B cell (primary cell): ENCODE results near the gene SUGCT. TPM values are rescaled to one million over a fixed set of nuclear protein-coding genes. Genes with fewer than 3 reads are reported as not detected.

Experiments used
- ATAC-seq: fragments of 200-7000 bp; cut with Tn5 transposase; one replicate; pipeline ENCODE4 v1.10.0; 2021; ENCODE audit warnings: low read depth, mild to moderate bottlenecking, moderate number of reproducible peaks, moderate library complexity
- CTCF ChIA-PET: fragments of 350-600 bp; sonication (Branson Sonifier 250); formaldehyde crosslinking; loops from one replicate; lab custom pipeline; 2021; ENCODE audit warnings: antibody characterized with exemption, inconsistent platforms; lab: Charles Lee
- POLR2A ChIA-PET: fragments of 350-600 bp; sonication (Branson Sonifier 250); formaldehyde crosslinking; loops from one replicate; lab custom pipeline; 2021; ENCODE audit warnings: antibody characterized with exemption; lab: Charles Lee
- DNase-seq: peaks from one replicate; pipeline ENCODE4 v3.0.0; 2013
- H2AFZ ChIP-seq: 2 replicates; pipeline ENCODE4 v1.6.1; 2012; ENCODE audit warnings: mild to moderate bottlenecking, low read depth, low read length; ENCODE audit not compliant: insufficient read depth, poor library complexity, severe bottlenecking
- H3K27ac ChIP-seq, 2 donors: 1 replicate in 1 of 2; 2 replicates in 1 of 2; pipeline ENCODE4 v1.5.1; 2012 to 2013; ENCODE audit warnings: low read length in 2 of 2, mild to moderate bottlenecking in 2 of 2, moderate library complexity in 1 of 2
- H3K27me3 ChIP-seq, 4 experiments: fragments of 200-600 bp in 1 of 4; sonication (generic) in 1 of 4; replicated peaks in 1 of 4; 1 replicate in 2 of 4; 2 replicates in 2 of 4; pipeline versions ENCODE4 v1.6.1 to v1.7.0; 2013 to 2016; ENCODE audit warnings: low read length in 3 of 4, mild to moderate bottlenecking in 2 of 4, mixed read lengths in 1 of 4, moderate library complexity in 1 of 4; ENCODE audit not compliant: insufficient read depth in 4 of 4, control insufficient read depth in 3 of 4; ENCODE audit errors: control extremely low read depth in 1 of 4
- H3K36me3 ChIP-seq, 2 experiments: replicated peaks in 1 of 2; 1 replicate in 1 of 2; 2 replicates in 1 of 2; pipeline versions ENCODE4 v1.6.1 to v1.7.1; 2013; ENCODE audit warnings: low read length in 1 of 2; ENCODE audit not compliant: insufficient read depth in 2 of 2, control insufficient read depth in 1 of 2; ENCODE audit errors: control extremely low read depth in 1 of 2, extremely low read depth in 1 of 2
- H3K4me1 ChIP-seq, 2 donors: fragments of 200-600 bp in 1 of 2; sonication (generic) in 1 of 2; 1 replicate in 1 of 2; 2 replicates in 1 of 2; pipeline versions ENCODE4 v1.5.1 to v1.6.1; 2013 to 2017; ENCODE audit warnings: low read length in 2 of 2; ENCODE audit not compliant: control insufficient read depth in 2 of 2, insufficient read depth in 2 of 2
- H3K4me2 ChIP-seq: replicated peaks from 2 replicates; pipeline ENCODE3; 2012; ENCODE audit warnings: mild to moderate bottlenecking, low read depth, low read length; ENCODE audit not compliant: poor library complexity, severe bottlenecking
- H3K4me3 ChIP-seq, 5 experiments: fragments of 200-600 bp in 1 of 5; sonication (generic) in 1 of 5; 1 replicate in 3 of 5; 2 replicates in 2 of 5; pipeline versions ENCODE4 v1.5.1 to v1.7.0; 2011 to 2016; ENCODE audit warnings: low read length in 4 of 5, mild to moderate bottlenecking in 4 of 5, low read depth in 2 of 5, control low read depth in 1 of 5, moderate library complexity in 1 of 5; ENCODE audit not compliant: insufficient read depth in 1 of 5; ENCODE audit errors: control extremely low read depth in 1 of 5, extremely low read depth in 1 of 5
- H3K79me2 ChIP-seq: fragments of 200-600 bp; sonication (generic); one replicate; pipeline ENCODE4 v1.6.0; 2016; ENCODE audit warnings: low read length; ENCODE audit not compliant: control insufficient read depth, insufficient read depth
- H3K9ac ChIP-seq: fragments of 200-600 bp; sonication (generic); 2 replicates; pipeline ENCODE4 v1.6.1; 2017; ENCODE audit warnings: mild to moderate bottlenecking, low read length, moderate library complexity
- H3K9me3 ChIP-seq, 3 donors: one replicate each; pipeline versions ENCODE4 v1.6.1 to v1.7.1; 2013; ENCODE audit warnings: low read length in 2 of 3; ENCODE audit not compliant: control insufficient read depth in 2 of 3, insufficient read depth in 1 of 3; ENCODE audit errors: control extremely low read depth in 1 of 3
- H4K20me1 ChIP-seq: 2 replicates; pipeline ENCODE4 v1.6.0; 2012; ENCODE audit warnings: mild to moderate bottlenecking, low read length; ENCODE audit not compliant: insufficient read depth, control insufficient read depth, poor library complexity, severe bottlenecking
- H3K27ac Mint-ChIP-seq: one replicate; pipeline ENCODE4 v1.8.0; 2021; ENCODE audit warnings: mixed read lengths
- H3K27me3 Mint-ChIP-seq: one replicate; pipeline ENCODE4 v1.8.0; 2021; ENCODE audit warnings: mixed read lengths
- H3K4me1 Mint-ChIP-seq: one replicate; pipeline ENCODE4 v1.8.0; 2021; ENCODE audit warnings: mixed read lengths
- H3K4me3 Mint-ChIP-seq: one replicate; pipeline ENCODE4 v1.8.0; 2021; ENCODE audit warnings: mixed read lengths
- H3K9me3 Mint-ChIP-seq: one replicate; pipeline ENCODE4 v1.8.0; 2022; ENCODE audit warnings: mixed read lengths; ENCODE audit not compliant: insufficient read depth
- EZH2 ChIP-seq: IDR thresholded peaks from 2 replicates; pipeline ENCODE4 v1.6.1; 2012; ENCODE audit warnings: borderline replicate concordance, low read depth, mild to moderate bottlenecking, moderate library complexity, low read length; ENCODE audit not compliant: insufficient read depth, poor library complexity, severe bottlenecking
- WGBS: methylation state at CpG from one replicate; pipeline ENCODE4 v1.1.5; 2013; ENCODE audit warnings: missing lambda C conversion rate; ENCODE audit not compliant: insufficient coverage; 5-methylcytosine and 5-hydroxymethylcytosine counted together
- intact Hi-C: fragments of 100-400 bp; cut with micrococcal nuclease; formaldehyde crosslinking; loops from one replicate; pipeline ENCODE4 v1.10.0; 2022
- polyA plus RNA-seq: library from polyadenylated mRNA; depleted of rRNA; stranded (reverse); fragments of >200 nt; gene quantifications from 2 replicates; pipeline ENCODE4 v1.2.3, GENCODE V29; 2012
- total RNA-seq, 2 donors: library from RNA; stranded (reverse); fragments of 120-200 nt in 1 of 2; gene quantifications; 1 replicate in 1 of 2; 2 replicates in 1 of 2; pipeline versions ENCODE4 v1.2.3 to v1.2.4, GENCODE V29; 2013 to 2022
- TF ChIP-seq, protein P1 (sequence below): fragments of 200-600 bp; IDR thresholded peaks from one replicate; pipeline ENCODE4 v1.8.0; 2022; ENCODE audit warnings: antibody characterized with exemption, mild to moderate bottlenecking

Gene SUGCT
- total and polyA plus RNA-seq, 2 donors (not counting 1 experiment from before 2014, with no cell fraction given), result 0.19 to 0.86 TPM

DNA sequence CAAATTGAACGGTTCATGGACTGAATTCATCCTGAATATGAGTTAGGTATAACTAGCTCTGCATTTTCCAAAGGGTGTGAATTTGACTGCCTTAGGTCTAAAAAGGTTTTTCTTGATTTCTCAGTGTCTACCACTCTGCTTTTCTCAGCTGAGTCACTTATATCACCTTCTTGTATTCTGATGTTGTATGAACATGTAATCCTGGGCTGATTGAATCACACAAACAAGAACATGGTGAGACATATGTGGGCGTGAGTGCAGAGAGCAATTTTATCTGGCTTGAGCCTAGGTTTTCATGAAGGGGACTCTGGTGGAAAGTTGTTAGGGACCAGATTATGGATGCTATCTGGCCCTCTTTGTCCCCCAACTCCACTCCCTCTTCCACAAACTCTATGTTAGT is 239.8 kb downstream of the SUGCT start:
- H3K4me1 Mint-ChIP-seq, result no peaks in the 10 kb centered on the region

DNA sequence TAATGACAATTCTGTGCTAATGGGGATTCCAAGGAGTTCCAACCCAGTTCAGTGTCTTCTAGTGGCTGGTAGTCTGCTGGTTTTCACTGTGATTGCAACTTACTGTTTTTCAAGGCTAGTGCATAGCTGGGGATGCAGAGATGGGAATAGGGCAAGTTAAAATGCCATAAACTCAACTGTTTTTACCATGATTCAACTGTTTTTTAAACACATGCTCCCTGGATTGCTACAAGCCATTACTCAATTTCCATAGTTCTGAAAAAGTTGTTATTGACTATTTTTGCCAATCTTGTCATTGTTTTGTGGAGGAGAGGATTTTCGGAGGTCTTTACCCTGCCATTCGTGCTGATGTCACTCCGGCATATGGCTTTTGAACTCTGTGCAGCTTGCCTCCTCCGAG is 245.3 kb downstream of the SUGCT start:
- H3K4me3 Mint-ChIP-seq, result no peak overlapping the region
- POLR2A ChIA-PET, result no interaction called here

More for the DNA sequence above, 239.8 kb downstream of the SUGCT start:
- Histone ChIP-seq H3K9me3 (no peaks in the 10 kb centered on the region), H3K4me3 (no peak overlapping the region), H3K4me1 (no peaks in the 10 kb centered on the region), H3K9ac (no peak overlapping the region), H4K20me1 (no peaks in the 10 kb centered on the region), H3K27ac (no peak overlapping the region), H3K27me3 (no peaks in the 10 kb centered on the region), H3K36me3 (no peaks in the 10 kb centered on the region), H3K79me2 (no peaks in the 10 kb centered on the region), H3K4me2 (no peak overlapping the region), H2AFZ (no peak overlapping the region)
- Mint-ChIP-seq H3K9me3 (peaks cover 9% of the 10 kb centered on the region), H3K27ac (no peak overlapping the region), H3K4me3 (no peak overlapping the region), H3K27me3 (no peaks in the 10 kb centered on the region)
- intact Hi-C loops, result no loop called here
- POLR2A ChIA-PET, result no interaction called here
- CTCF ChIA-PET, result no interaction called here
- DNase-seq, result no peak
- TF ChIP-seq, protein P1, sequence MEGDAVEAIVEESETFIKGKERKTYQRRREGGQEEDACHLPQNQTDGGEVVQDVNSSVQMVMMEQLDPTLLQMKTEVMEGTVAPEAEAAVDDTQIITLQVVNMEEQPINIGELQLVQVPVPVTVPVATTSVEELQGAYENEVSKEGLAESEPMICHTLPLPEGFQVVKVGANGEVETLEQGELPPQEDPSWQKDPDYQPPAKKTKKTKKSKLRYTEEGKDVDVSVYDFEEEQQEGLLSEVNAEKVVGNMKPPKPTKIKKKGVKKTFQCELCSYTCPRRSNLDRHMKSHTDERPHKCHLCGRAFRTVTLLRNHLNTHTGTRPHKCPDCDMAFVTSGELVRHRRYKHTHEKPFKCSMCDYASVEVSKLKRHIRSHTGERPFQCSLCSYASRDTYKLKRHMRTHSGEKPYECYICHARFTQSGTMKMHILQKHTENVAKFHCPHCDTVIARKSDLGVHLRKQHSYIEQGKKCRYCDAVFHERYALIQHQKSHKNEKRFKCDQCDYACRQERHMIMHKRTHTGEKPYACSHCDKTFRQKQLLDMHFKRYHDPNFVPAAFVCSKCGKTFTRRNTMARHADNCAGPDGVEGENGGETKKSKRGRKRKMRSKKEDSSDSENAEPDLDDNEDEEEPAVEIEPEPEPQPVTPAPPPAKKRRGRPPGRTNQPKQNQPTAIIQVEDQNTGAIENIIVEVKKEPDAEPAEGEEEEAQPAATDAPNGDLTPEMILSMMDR, result no peak
- TF ChIP-seq EZH2, result no peak
- ATAC-seq, result no peak
- no CpG with 5 or more reads among the region's 2 CpGs for WGBS

More for the DNA sequence above, 245.3 kb downstream of the SUGCT start:
- Histone ChIP-seq H3K4me3 (no peak overlapping the region), H3K27me3 (no peaks in the 10 kb centered on the region), H3K79me2 (no peaks in the 10 kb centered on the region), H3K4me2 (no peak overlapping the region), H2AFZ (no peak overlapping the region), H3K9me3 (no peaks in the 10 kb centered on the region), H3K4me1 (no peaks in the 10 kb centered on the region), H3K9ac (no peak overlapping the region), H4K20me1 (no peaks in the 10 kb centered on the region), H3K27ac (no peak overlapping the region), H3K36me3 (no peaks in the 10 kb centered on the region)
- WGBS, result 100% methylated on average over 4 of the region's 4 CpGs
- intact Hi-C loops, result no loop called here
- H3K27ac Mint-ChIP-seq, result no peak overlapping the region
- no peak for ATAC-seq
- no peak for DNase-seq
- CTCF ChIA-PET, result no interaction called here
- H3K27me3 Mint-ChIP-seq, result peaks cover 9% of the 10 kb centered on the region
- TF ChIP-seq, protein P1, result no peak
- no peak for TF ChIP-seq EZH2
- H3K9me3 Mint-ChIP-seq, result peaks cover 12% of the 10 kb centered on the region
- H3K4me1 Mint-ChIP-seq, result no peaks in the 10 kb centered on the region
